Gastrocnemius medialis (tissue), 4 donors: ENCODE data around the gene EFCAB11.

Experiments used
- CTCF ChIP-seq, 5 experiments: fragments of 450-650 bp in 3 of 5; fragments of 200-600 bp in 2 of 5; sonication (generic) in 2 of 5; IDR thresholded peaks in 4 of 5; conservative IDR thresholded peaks in 1 of 5; 1 replicate in 4 of 5; 2 replicates in 1 of 5; pipeline ENCODE4 v1.5.1; 2016 to 2019; ENCODE audit warnings: antibody characterized with exemption in 5 of 5, mild to moderate bottlenecking in 3 of 5, moderate library complexity in 3 of 5
- POLR2A ChIP-seq, 2 donors: fragments of 450-650 bp; IDR thresholded peaks; one replicate each; pipeline ENCODE4 v1.6.1; 2017; ENCODE audit warnings: antibody characterized with exemption in 2 of 2, mild to moderate bottlenecking in 2 of 2, moderate library complexity in 2 of 2

GRCh38 chr14:90000935-90001334, 46.4 kb upstream of the EFCAB11 start:
- no peak for TF ChIP-seq CTCF (IDR thresholded peaks at IDR 0.05 in 4 of 5, conservative IDR thresholded peaks at IDR 0.05 in 1 of 5)
- TF ChIP-seq POLR2A (IDR thresholded peaks at IDR 0.05) = no peak
